HG03045 (cell line): ENCODE measurements around the gene L3MBTL4.

Experiments
- ATAC-seq: cut with Tn5 transposase; IDR thresholded peaks from one replicate; pipeline ENCODE4 v1.9.1; 2021; ENCODE audit warnings: mild to moderate bottlenecking, moderate library complexity; ENCODE audit not compliant: unreplicated experiment

L3MBTL4 gene

DNA sequence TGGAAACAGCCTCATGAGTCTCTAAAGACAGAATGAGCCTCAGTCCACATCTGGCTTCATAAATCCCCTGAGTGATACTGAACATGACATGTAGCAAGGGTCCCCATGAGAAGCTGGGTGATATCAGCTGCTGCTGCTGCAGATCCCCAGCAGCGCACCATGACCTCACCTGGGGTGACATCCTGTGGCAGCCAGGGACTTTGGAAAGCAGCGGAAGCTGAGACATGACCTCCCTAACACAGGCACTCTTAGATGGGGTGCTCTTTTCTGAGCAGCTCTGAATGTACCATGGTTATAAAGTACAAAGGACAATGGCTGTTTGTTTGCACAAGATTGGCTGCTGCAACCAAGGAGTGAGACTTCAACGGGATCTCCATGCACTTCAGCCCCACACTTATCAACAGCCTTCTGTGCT lies 444.7 kb downstream of the L3MBTL4 start:
- ATAC-seq, result no peak

DNA sequence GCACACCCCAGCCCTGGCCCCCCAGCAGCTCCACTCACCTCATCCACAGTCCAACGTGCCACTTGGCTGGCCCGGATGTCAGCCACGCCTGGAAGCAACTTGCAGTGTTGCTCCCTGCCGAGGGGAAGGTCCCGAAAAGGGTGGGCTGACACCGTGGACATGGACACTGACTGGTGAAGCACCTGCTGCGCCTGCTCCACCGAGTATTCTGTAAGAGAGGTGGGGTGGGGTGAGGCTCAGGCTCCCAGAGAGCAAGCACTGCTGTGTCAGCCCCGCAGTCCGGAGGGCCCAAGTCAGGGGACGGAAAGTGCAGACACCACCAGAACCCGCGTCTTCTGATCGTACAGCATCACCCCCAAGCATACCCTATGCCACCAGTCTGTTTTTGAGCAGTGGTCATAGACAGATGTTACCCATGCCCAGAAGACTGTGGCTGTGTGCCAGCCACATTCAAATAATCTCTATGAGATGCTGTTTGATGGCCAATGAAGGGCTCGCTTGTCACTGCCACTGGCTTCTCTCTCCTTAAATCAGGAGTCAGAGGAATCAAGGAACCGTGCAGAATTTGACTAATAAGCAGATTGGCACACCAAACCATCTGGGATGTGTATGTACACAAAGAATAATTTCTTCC lies 445.2 kb downstream of the L3MBTL4 start:
- ATAC-seq, result no peak

DNA sequence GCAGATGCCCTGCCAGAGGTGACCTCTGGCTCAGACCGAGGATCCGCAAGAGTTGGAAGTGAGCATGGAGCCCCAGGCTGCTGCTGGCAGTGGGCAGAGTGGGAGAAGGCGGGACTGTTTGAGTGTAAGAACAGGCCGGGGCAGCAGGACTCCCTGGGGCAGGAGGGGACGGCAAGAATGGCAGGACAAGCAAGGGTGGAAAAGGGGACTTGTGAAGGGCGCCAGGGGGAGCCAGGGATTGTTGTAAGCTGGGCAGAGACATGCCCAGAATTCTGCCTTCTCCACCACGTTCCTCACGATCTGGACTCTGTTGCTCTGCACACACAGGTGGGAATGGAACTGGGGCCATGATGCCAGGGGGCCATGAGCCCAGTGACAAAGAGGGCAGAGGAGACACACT lies 447.0 kb downstream of the L3MBTL4 start:
- no peak for ATAC-seq

DNA sequence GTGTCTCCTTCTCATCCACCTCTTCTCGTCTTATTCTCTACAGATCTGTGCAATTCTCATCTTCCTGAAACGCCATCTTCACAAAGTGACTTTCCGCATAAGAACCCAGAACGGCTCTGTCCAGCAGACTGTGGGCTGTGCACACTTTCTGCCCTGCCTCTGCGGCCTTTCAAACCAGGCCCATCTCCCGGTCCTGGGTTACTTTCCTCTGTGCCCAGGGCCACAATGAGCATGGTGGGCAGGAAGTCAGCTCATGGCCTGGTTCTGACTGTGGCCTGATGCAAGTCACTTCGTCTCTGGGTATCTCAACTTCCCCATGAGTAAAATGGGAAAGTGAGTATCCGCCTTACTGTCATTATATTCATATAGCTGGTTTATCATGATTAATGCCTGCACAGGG lies 447.7 kb downstream of the L3MBTL4 start:
- no peak for ATAC-seq

DNA sequence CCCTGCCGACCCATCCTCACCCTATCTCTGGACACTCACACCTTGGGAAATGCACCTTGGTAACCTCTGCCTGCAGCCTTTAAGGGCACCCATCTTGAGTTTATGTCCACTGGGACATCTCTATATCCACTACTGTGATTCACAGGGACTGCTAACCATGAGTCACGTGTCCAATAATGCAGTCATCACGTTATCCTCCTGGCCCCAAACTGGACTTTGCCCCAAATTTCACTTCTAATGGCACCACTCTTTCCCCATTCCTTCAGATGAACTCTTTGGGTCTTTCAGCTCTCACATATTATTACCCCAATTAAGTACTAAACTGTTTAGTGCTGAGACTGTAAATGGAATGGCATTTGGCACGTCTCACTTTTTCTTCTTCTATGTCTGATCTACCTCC lies 448.2 kb downstream of the L3MBTL4 start:
- no peak for ATAC-seq

- no peak for ATAC-seq
Measured at GRCh38 chr18:5964996-5965395, 449.7 kb downstream of the L3MBTL4 start.

GRCh38 chr18:5964596-5964995 lies 450.1 kb downstream of the L3MBTL4 start:
- no peak for ATAC-seq

GRCh38 chr18:5964108-5964507 lies 450.6 kb downstream of the L3MBTL4 start:
- ATAC-seq, result no peak

GRCh38 chr18:5963267-5963666 lies 451.4 kb downstream of the L3MBTL4 start:
- ATAC-seq, result no peak

GRCh38 chr18:5962362-5962761 lies 452.3 kb downstream of the L3MBTL4 start:
- ATAC-seq, result no peak

DNA sequence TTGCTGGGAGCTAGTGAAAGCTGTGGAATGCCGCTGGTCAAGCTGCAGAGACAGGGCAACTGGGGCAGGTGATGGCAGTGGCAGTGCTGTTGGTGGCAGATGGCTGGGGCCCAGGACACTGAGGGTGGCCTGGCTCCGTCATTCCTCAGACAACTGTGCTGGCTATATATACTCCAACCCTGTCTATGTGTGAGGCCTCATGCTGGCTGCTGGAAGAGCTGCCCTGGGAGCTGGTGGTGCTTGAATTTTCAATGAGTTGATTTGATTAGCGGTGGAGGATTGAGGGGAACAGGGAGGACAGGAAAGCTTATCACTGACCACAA lies 452.9 kb downstream of the L3MBTL4 start:
- ATAC-seq, result no peak

GRCh38 chr18:5961097-5961827 lies 453.4 kb downstream of the L3MBTL4 start:
- ATAC-seq, result no peak

- ATAC-seq, result no peak
Measured at GRCh38 chr18:5958822-5959221, 455.9 kb downstream of the L3MBTL4 start.

DNA sequence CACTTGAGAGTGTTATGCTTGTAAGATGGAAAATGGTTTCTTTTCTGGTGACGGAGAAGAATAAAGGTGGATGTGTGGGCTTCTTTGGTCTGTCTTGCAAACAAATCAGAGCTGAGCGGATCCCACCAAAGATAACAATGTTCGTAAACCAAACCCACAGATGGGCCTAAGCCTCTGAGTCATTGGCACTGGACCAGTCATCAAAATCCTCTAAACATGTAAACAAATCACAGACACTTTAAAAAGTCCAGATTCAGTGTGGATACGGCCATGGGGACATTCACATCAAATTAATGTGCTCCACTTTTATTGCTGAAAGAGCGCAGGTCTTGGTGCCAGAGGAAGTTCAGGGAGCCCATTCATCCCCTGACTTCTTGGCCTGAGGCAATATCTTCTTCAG lies 458.9 kb downstream of the L3MBTL4 start:
- ATAC-seq, result no peak

DNA sequence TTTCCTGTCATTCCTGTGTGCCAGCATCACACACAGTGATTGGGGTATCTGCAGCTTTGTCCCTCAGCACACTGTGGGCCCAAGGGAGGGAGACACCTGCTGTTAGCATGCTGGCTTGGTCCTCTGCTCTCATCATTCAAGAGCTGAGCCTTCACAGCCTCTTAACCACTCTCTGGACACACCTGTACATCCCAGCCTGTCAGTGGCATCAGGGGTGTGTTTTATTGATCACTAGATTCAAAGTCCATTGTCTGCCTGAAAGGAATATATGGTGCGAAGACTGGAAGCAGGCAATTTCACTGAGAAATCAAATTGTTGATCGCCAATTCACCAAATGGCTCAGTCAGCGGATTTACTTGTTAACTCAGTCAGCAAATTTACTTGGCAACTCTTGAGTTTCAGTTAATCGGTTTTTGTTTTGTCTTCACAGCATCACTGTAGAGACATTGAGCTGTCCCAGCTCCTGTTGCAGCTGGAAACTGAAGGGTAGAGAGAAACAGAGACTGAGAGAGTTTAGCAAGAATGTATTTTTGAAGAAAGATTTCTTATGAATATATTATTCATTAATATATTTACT lies 463.1 kb downstream of the L3MBTL4 start:
- no peak for ATAC-seq

- no peak for ATAC-seq
Measured at GRCh38 chr18:5948781-5949180, 465.9 kb downstream of the L3MBTL4 start.

- ATAC-seq, result no peak
Measured at GRCh38 chr18:5948237-5948636, 466.5 kb downstream of the L3MBTL4 start.

- no peak for ATAC-seq
Measured at GRCh38 chr18:5944448-5944847, 470.3 kb downstream of the L3MBTL4 start.

- ATAC-seq, result no peak
Measured at GRCh38 chr18:5943514-5943913, 471.2 kb downstream of the L3MBTL4 start.

DNA sequence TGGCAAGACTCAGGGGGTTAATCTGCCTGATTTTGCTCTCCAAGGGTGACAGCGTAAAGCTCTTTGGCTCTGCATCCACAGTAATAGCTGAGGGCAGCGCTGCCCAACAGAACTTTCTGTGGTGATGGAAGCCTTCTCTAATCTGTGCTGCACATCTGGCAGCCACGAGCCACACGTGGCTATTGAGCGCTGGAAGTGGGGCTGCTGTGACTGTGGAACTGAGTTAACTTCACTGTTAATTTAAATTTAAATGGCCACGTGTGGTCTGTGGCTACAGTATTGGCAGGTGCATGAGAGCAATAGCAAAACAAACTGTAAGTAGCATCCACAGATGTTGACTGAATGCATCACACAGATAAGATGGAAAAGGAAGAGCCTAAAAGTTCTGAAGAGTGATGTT lies 472.1 kb downstream of the L3MBTL4 start:
- no peak for ATAC-seq

GRCh38 chr18:5941890-5942289 lies 472.8 kb downstream of the L3MBTL4 start:
- ATAC-seq, result no peak

DNA sequence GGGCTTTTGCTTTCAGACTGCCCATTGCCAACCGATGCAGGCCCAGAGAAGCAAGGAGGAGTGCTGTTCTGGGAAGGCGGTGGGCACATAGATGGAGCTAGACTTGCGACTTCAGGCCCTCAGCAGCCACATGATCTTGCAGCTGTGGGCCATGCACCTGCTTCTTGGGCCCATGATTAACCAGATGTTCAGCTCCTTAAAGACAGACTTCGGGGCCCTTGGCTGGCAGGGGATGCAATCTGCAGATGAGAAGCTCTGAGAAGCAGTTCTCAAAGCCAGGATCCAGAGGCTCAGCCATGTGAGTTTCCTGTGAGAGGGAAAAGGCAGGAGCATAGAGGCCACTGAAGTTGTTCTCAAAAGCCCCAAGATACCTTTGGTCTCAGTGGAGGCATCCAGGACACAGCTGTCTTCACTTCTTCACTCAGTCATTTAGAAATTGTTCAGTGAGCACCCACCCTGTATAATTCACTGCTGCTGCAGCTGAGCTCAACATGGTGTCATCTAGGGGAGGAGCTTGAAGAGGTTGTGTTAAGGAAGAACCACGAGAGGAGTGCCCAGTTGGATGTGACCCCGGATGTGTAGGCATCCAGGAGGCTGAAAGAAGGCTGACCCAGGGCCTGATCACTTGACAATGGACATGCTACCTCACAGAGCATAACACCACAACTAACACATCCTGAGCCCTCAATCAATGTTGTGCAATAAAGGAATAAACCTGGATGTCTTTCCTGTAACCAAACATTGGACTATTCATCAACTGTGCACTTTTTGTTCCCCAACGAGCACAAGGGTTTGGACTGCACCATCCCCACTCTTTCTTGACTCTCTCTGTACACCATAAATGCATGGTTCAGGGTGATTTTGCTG lies 474.7 kb downstream of the L3MBTL4 start:
- ATAC-seq, result no peak
